Dermis blood vessel endothelial cell (primary cell): ENCODE measurements around the gene ERBIN. TPM values are rescaled to one million over a fixed set of nuclear protein-coding genes. Genes with fewer than 3 reads are reported as not detected.
A peak's percentile ranks its signal among the peaks of the same experiment; 100 is the strongest.
"Not testable (repeated sequence)": the region's sequence is repeated elsewhere in the genome, so short reads cannot be mapped to it uniquely, and the experiment has no call there.

ENCODE experiments used
- DNase-seq: peaks from one replicate; pipeline ENCODE4 v3.0.0; 2010
- total RNA-seq: library from RNA; depleted of rRNA; stranded (reverse); fragments of >200 nt; gene quantifications from 2 replicates; pipeline ENCODE4 v1.2.3, GENCODE V29; 2014

ERBIN gene
- total RNA-seq, result 63.0 and 71.6 TPM in 2 replicates

DNA sequence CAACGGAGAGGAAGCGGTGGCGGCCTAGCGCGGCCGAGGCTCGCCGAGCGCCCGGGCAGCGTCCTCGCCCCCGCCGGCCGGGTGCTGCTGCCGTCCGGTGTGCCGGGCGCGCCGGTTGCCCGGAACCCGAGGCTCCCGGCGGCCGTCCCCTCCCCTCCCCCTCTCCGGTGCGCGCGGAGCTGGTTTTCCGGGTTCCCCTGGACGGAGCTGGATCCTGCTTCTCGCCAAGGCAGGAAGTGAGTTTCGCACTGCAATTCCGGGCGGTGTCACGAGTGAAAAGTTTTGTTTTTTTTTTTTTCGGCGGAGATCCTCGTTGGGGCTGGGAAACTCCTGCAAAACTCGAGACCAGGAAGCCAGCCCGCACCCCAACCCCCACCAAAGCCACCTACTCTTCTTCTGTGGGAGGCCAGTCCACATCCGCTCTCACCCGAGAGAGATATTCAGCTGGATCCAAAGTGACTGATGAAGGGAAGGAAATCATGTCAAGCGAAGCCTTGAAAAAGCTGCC, at the start of gene ERBIN:
Gene ERBIN, plus strand, starts transcription at position 300 of the 508 bp plus-strand sequence. CDS start 66,144 bp downstream, outside the sequence.
- DNase-seq, result peak; percentile 93

GRCh38 chr5:65876970-65877369, 49.4 kb upstream of the ERBIN start:
- DNase-seq, result no peak

- DNase-seq, result peak; percentile 80
Measured at GRCh38 chr5:65879668-65880256, 46.6 kb upstream of the ERBIN start.

DNA sequence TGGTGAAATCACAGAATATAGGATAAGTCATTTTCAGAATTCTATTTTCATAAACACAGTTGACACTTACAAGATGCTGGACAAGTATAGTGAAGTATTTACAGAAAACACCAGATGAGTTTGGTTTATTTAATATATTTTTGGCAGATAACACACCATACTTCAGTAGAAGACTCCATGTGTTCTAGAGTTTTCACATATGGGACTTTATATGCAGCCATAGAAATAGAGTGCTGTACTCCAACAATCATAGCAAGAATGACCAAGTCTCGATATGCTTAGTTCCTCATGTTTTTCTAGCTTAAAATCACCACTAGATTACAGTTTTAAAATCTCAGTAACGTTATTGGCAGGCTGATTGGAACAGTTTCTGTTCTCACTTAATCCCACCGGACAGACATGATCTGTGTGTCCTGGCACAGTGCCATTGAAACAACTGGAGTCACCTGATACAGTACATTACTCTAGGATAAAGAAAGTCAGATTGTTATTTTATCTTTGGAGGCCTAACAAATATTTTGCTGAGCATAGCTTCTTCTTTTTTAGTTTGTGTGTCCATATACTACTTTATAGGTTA, 45.8 kb upstream of the ERBIN start:
- DNase-seq, result peak; percentile 37

DNA sequence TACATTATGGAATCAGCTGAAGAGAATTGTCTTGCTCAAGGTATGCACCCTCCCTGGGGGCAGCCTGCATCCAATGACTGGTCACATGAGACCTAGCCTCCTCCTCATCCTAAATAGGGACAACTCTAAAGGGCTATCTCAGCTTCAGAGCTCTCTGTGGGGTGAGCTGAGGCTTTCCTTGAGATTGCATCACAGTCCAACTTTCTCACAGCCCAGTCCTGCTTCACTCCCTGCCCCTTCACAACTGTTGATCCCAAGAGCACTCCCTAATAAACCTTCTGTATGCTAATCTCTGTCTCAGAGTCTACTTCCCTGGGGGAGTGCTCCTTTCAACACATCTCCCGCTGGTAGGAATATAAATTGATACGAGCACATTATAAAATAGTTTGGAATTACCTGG, 44.1 kb upstream of the ERBIN start:
- DNase-seq, result no peak

DNA sequence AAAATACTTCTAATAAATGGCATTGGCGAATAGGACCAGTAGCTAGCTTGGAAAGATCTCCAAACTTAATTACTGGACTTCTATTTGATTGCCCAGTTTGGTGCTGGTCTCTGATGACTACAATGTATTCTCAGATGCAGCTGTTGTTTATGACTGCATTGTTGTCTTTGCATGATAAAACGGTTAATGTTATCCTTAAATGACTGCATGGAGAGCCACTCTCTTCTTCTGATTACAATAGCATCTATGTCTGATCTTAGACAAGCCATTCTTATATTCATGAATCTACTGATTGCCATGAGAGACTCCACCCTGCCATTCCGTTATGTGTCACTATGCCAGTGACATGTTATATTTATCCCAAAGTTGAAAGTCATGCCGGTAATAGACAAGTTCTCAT, 42.9 kb upstream of the ERBIN start:
- no peak for DNase-seq

DNA sequence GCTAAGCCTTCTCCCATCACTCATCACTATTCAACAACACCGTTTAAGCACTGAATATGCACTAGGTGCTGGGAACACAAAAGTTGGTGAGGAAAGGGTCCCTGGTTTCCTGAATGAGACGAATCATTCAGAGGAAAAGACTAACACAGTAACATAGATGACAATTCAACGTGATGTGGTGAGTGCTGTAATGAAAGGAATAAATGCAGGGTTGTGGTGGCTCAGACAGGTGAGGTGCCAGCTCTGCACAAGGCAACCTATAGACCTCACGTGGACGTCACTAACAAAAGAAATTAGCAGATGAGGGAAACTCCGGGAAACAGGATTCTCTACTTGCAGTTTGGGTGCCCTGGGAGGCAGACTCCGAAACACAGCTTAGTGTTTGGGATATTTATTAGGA, 40.0 kb upstream of the ERBIN start:
- no peak for DNase-seq

GRCh38 chr5:65892024-65892423, 34.4 kb upstream of the ERBIN start:
- not testable (repeated sequence) for DNase-seq

- no peak for DNase-seq
Measured at GRCh38 chr5:65892801-65893200, 33.6 kb upstream of the ERBIN start.

- no peak for DNase-seq
Measured at GRCh38 chr5:65893749-65894430, 32.5 kb upstream of the ERBIN start.

GRCh38 chr5:65895891-65896290, 30.5 kb upstream of the ERBIN start:
- DNase-seq, result no peak

DNA sequence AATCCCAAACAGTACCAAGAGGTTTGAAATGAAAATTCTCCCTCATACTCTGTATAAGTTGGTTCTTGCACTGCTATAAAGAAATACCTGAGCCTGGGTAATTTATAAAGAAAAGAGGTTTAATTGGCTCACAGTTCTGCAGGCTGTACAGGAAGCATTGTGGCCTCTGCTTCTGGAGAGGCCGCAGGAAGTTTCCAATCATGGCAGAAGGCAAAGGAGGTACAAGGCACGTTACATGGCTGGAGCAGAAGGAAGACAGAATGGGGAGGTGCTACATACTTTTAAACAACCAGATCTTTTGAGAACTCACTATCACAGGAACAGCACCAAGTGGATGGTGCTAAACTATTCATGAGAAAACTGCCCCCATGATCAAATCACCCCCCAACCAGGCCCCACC, 25.6 kb upstream of the ERBIN start:
- DNase-seq, result no peak

DNA sequence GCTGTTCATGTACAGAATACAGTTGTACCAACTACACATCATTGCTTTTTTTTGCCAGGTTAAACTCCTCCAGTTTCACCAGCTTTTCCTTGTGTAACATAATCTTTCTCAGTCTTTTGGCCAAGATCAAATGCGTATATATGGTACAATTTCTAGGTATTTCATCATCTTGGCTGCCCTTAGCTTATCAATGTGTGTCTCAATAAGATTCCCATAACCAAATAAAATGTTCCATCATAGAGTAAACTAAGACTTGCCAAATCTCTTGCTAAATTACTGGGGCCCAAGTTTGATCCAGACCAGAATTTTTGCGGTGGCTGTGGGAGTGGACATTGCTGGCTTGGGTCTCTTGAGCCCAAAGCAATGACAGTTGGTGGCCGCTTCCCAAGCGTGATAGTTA, 24.3 kb upstream of the ERBIN start:
- DNase-seq, result no peak

DNA sequence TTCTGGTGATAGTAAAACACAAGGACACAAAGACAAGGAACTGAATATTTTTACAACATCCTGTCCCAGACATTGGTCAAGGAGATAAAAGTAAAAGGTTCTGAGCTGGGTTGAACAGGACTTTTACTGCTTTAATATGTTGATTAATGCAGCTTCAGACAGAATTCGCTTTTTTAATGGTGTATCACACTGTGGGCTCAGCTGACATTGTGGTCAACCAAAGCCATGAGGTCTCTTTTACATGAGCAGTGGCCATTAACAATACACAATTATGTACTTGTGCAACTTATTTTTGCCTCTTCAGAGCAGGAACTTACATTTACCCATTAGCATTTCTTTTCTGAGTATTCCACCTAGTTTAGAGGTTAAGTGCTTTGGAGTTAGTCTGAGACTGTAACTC, 22.8 kb upstream of the ERBIN start:
- DNase-seq, result no peak

GRCh38 chr5:65906256-65906655, 20.1 kb upstream of the ERBIN start:
- no peak for DNase-seq

- no peak for DNase-seq
Measured at GRCh38 chr5:65907135-65907534, 19.2 kb upstream of the ERBIN start.

- DNase-seq, result no peak
Measured at GRCh38 chr5:65910711-65911110, 15.7 kb upstream of the ERBIN start.

GRCh38 chr5:65912311-65912710, 14.1 kb upstream of the ERBIN start:
- DNase-seq, result no peak

- no peak for DNase-seq
Measured at GRCh38 chr5:65913519-65913918, 12.9 kb upstream of the ERBIN start.

DNA sequence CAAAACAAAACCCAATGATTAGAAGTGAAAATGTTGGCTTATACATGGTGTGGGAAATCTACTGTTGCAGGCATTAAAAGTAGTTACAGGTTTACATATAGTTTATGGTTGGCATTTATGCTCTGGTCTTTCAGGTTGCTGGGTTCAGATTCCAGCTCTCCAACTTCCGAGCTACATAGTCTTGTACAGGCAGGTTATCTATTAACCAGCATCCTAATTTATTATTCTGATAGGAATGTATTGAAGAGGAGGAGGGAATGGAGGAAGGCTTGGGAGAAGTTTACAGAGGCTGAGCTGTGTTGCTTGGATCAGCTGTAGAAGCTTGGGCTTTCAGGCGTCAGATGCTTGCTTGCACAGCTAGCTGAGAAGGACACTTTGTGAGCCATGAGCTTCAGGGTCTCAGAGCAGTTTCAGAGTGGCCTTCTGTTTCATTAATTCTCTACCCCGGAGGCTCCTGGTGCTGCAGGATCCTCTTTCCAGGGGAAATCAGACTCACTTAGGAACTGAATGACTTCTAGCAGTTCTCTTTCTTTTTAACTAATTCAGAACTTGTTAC, 11.7 kb upstream of the ERBIN start:
- DNase-seq, result no peak

DNA sequence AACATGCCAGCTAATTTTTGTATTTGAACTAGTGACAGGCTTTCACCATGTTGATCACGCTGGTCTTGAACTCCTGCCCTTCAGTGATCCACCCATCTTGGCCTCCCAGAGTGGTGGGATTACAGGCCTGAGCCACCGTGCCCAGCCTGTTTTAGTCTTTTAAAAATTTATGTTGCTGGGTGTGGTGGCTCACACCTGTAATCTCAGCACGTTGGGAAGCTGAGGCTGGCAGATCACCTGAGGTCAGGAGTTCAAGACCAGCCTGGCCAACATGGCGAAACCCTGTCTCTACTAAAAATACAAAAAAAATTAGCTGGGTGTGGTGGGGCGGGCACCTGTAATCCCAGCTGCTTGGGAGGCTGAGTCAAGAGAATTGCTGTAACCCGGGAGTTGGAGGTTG, 10.7 kb upstream of the ERBIN start:
- not testable (repeated sequence) for DNase-seq

DNA sequence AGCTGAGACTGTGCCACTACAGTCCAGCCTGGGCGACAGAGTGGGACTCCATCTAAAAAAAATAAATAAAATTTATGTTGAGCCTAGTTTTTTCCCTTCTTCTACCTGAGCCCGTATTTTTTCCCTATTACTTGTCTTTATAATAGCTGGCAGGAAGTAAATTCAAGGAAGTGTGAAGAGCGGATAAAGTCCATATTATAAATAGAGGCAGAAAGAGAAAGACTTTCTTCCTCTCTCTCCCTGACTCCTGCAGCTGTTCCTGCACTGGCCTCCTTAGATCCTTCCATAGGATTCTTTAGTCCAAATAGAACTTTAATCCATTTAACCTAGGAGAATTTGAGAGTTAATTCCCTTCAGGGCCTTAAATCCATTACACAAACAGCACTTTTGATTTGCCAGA, 10.3 kb upstream of the ERBIN start:
- DNase-seq, result no peak

DNA sequence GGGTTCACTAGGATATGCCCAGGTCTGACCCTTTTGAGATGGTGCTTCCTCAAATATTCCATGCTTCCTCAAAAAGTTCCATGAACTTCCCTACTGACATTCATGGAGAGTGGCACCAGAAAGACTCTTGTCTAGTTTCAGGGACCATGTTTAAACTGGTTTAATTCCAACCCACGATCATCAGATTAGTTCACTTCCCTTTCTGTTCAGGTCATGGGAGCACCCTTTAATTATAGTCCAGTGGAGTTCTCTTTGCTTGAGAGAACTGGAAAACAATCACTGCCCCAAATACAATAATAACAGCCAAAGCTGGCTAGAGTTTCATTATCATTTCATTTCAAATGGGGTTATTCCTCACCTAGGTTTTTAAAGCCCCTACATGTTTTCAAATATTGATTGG, 9.7 kb upstream of the ERBIN start:
- no peak for DNase-seq

- DNase-seq, result no peak
Measured at GRCh38 chr5:65919773-65920172, 6.6 kb upstream of the ERBIN start.
